Spleen (tissue), 11 donors: ENCODE results near the gene SHC1. TPM values are rescaled to one million over a fixed set of nuclear protein-coding genes. Genes with fewer than 3 reads are reported as not detected.
A peak's percentile ranks its signal among the peaks of the same experiment; 100 is the strongest.

ENCODE experiments used
- DNase-seq: peaks from one replicate; pipeline ENCODE4 v3.0.0-alpha.2; 2020
- H3K27ac ChIP-seq, 8 donors: fragments of 200-600 bp; sonication (generic) in 7 of 8; 1 replicate in 4 of 8; 2 replicates in 4 of 8; pipeline versions ENCODE4 v1.5.0 to v1.8.0; 2016 to 2021; ENCODE audit warnings: inconsistent platforms in 4 of 8, mild to moderate bottlenecking in 4 of 8, moderate library complexity in 1 of 8
- H3K27me3 ChIP-seq, 7 donors: fragments of 200-600 bp; sonication (generic) in 6 of 7; replicated peaks in 1 of 7; 1 replicate in 4 of 7; 2 replicates in 3 of 7; pipeline versions ENCODE4 v1.5.0 to v1.8.0; 2016 to 2021; ENCODE audit warnings: inconsistent platforms in 3 of 7, mild to moderate bottlenecking in 1 of 7
- H3K36me3 ChIP-seq, 6 donors: fragments of 200-600 bp; sonication (generic) in 5 of 6; 1 replicate in 4 of 6; 2 replicates in 2 of 6; pipeline versions ENCODE4 v1.5.0 to v1.8.0; 2016 to 2021; ENCODE audit warnings: inconsistent platforms in 2 of 6
- H3K4me1 ChIP-seq, 6 donors: fragments of 200-600 bp; sonication (generic) in 5 of 6; 1 replicate in 3 of 6; 2 replicates in 3 of 6; pipeline versions ENCODE4 v1.5.0 to v1.8.0; 2016 to 2021; ENCODE audit warnings: inconsistent platforms in 3 of 6
- H3K4me3 ChIP-seq, 8 donors: fragments of 200-600 bp; sonication (generic) in 7 of 8; 1 replicate in 4 of 8; 2 replicates in 4 of 8; pipeline versions ENCODE4 v1.5.0 to v1.8.0; 2016 to 2021; ENCODE audit warnings: inconsistent platforms in 4 of 8, mild to moderate bottlenecking in 4 of 8, moderate library complexity in 2 of 8
- H3K9me3 ChIP-seq, 8 donors: fragments of 200-600 bp; sonication (generic) in 7 of 8; 1 replicate in 4 of 8; 2 replicates in 4 of 8; pipeline versions ENCODE4 v1.5.0 to v1.8.0; 2016 to 2021; ENCODE audit warnings: inconsistent platforms in 4 of 8
- CTCF ChIP-seq, 11 experiments: fragments of 200-600 bp in 7 of 11; fragments of 450-650 bp in 4 of 11; sonication (generic) in 4 of 11; IDR thresholded peaks in 8 of 11; conservative IDR thresholded peaks in 3 of 11; 1 replicate in 7 of 11; 2 replicates in 4 of 11; pipeline versions ENCODE4 v1.4.0 to v1.8.0; 2016 to 2021; ENCODE audit warnings: antibody characterized with exemption in 11 of 11, inconsistent platforms in 4 of 11, mild to moderate bottlenecking in 1 of 11
- POLR2A ChIP-seq, 3 donors: fragments of 450-650 bp; IDR thresholded peaks; one replicate each; pipeline ENCODE4 v1.5.1; 2017; ENCODE audit warnings: antibody characterized with exemption in 3 of 3, mild to moderate bottlenecking in 1 of 3
- POLR2AphosphoS5 ChIP-seq, 3 donors: sonication (generic); formaldehyde crosslinking; IDR thresholded peaks; one replicate each; pipeline ENCODE4 v1.5.1; 2017; ENCODE audit warnings: antibody characterized with exemption in 3 of 3
- WGBS, 5 donors: extraction: QIAGEN DNeasy Blood & Tissue Kit in 3 of 5; methylation state at CpG; one replicate each; pipeline versions ENCODE4 v1.1.5 to v1.1.7; 2013 to 2018; 5-methylcytosine and 5-hydroxymethylcytosine counted together
- intact Hi-C: fragments of 100-400 bp; cut with DNase I; formaldehyde crosslinking; loops from one replicate; pipeline ENCODE4 v1.15.0; 2023; ENCODE audit warnings: low total_unique reads
- polyA plus RNA-seq, 3 donors: library from polyadenylated mRNA; stranded (reverse); fragments of 200-250 nt; gene quantifications; one replicate each; pipeline ENCODE4 v1.2.1, GENCODE V29; 2013
- total RNA-seq, 7 donors: library from RNA; depleted of rRNA in 3 of 7; stranded (reverse); fragments of >200 nt in 3 of 7; fragmentation: NEBNext Ultra II Directional in 4 of 7; extraction: Animal tissue kit (Norgen Biotek cat#: 25700) in 4 of 7; gene quantifications; one replicate each; pipeline versions ENCODE4 v1.1.0 to v1.2.1, GENCODE V29; 2016 to 2021
- donor health status: healthy with polysubstance abuse.
- donor health status: DM: no; HTN: no; CAD: no; lungs with moderate emphysema.
- donor health status: DM: no; HTN: no; CAD: no.
- donor health status: Bipolar disorder and iron deficiency.
- donor health status: healthy.
- donor health status: DM: no; HTN: no; CAD: no.
- donor health status: DM: yes; HTN: yes; CAD: no.

SHC1 gene
- total and polyA plus RNA-seq, 10 donors, result 36.8 to 133 (median 92.3) TPM

- intact Hi-C loops, result no loop called here
- 1 to 8% (median 4%) methylated on average over 4 of the region's 4 CpGs for WGBS, 5 donors
- Histone ChIP-seq H3K27ac (peak overlapping the region; percentile 66 to 89 (median 82)), H3K27me3 (no peaks in the 10 kb centered on the region), H3K4me3 (peak overlapping the region; percentile 52 to 78 (median 64)), H3K9me3 (no peaks in the 10 kb centered on the region), H3K4me1 (peaks cover 58 to 98% (median 78%) of the 10 kb centered on the region in 6 donors), H3K36me3 (peaks cover 0 to 40% (median 29%) of the 10 kb centered on the region in 6 donors)
- DNase-seq, result peak; percentile 90
- TF ChIP-seq POLR2A (IDR thresholded peaks at IDR 0.05) (no peak), POLR2AphosphoS5 (IDR thresholded peaks at IDR 0.05) (peak in 2 of 3 donors; percentile 76 to 89)
Measured at GRCh38 chr1:154955039-154955717, 15.4 kb downstream of the SHC1 start.

GRCh38 chr1:154954541-154954940 is 16.0 kb downstream of the SHC1 start:
- no peak for TF ChIP-seq POLR2AphosphoS5 (IDR thresholded peaks at IDR 0.05)
- TF ChIP-seq POLR2A (IDR thresholded peaks at IDR 0.05), result no peak
- TF ChIP-seq CTCF (IDR thresholded peaks at IDR 0.05 in 8 of 11, conservative IDR thresholded peaks at IDR 0.05 in 3 of 11), result no peak
- Histone ChIP-seq H3K27me3 (no peaks in the 10 kb centered on the region), H3K27ac (peak overlapping the region in 7 of 8 donors; percentile 35 to 89 (median 83)), H3K36me3 (peaks cover 0 to 42% (median 30%) of the 10 kb centered on the region in 6 donors), H3K4me3 (peak overlapping the region in 7 of 8 donors; percentile 52 to 78 (median 61)), H3K4me1 (peaks cover 52 to 92% (median 74%) of the 10 kb centered on the region in 6 donors), H3K9me3 (no peaks in the 10 kb centered on the region)
- DNase-seq, result no peak
- 52 to 72% (median 66%) methylated on average over 3 of the region's 3 CpGs for WGBS, 5 donors
- intact Hi-C loops, result no loop called here

GRCh38 chr1:154953611-154954038 is 16.9 kb downstream of the SHC1 start:
- no peak for TF ChIP-seq POLR2A (IDR thresholded peaks at IDR 0.05)
- no peak for TF ChIP-seq POLR2AphosphoS5 (IDR thresholded peaks at IDR 0.05)
- no peak for TF ChIP-seq CTCF (IDR thresholded peaks at IDR 0.05 in 8 of 11, conservative IDR thresholded peaks at IDR 0.05 in 3 of 11)
- intact Hi-C loops, result no loop called here
- peak; percentile 46 for DNase-seq
- H3K27ac ChIP-seq, result peak overlapping the region in 7 of 8 donors; percentile 36 to 89 (median 83)
- H3K4me3 ChIP-seq, result peak overlapping the region in 2 of 8 donors; percentile 9 to 78
- H3K27me3 ChIP-seq, result no peaks in the 10 kb centered on the region
- no peaks in the 10 kb centered on the region for H3K9me3 ChIP-seq
- 67 to 87% (median 73%) methylated on average over 2 of the region's 2 CpGs for WGBS, 5 donors
- H3K4me1 ChIP-seq, result peaks cover 51 to 83% (median 69%) of the 10 kb centered on the region in 6 donors
- peaks cover 0 to 40% (median 20%) of the 10 kb centered on the region in 6 donors for H3K36me3 ChIP-seq

- Histone ChIP-seq H3K9me3 (no peaks in the 10 kb centered on the region), H3K36me3 (peaks cover 0 to 41% (median 23%) of the 10 kb centered on the region in 6 donors), H3K27me3 (no peaks in the 10 kb centered on the region), H3K27ac (peak overlapping the region; percentile 28 to 89 (median 82)), H3K4me1 (peaks cover 51 to 75% (median 66%) of the 10 kb centered on the region in 6 donors), H3K4me3 (peak overlapping the region in 1 of 8 donors; percentile 78)
- no peak for TF ChIP-seq POLR2AphosphoS5 (IDR thresholded peaks at IDR 0.05)
- TF ChIP-seq POLR2A (IDR thresholded peaks at IDR 0.05), result no peak
- TF ChIP-seq CTCF (IDR thresholded peaks at IDR 0.05 in 8 of 11, conservative IDR thresholded peaks at IDR 0.05 in 3 of 11), result no peak
- 69 to 81% (median 75%) methylated on average over 6 of the region's 6 CpGs for WGBS, 5 donors
- intact Hi-C loops, result no loop called here
- no peak for DNase-seq
Measured at GRCh38 chr1:154952664-154953063, 17.9 kb downstream of the SHC1 start.
